Thoracic aorta (tissue), 2 donors: ENCODE results near the gene CAMK1D. TPM values are rescaled to one million over a fixed set of nuclear protein-coding genes. Genes with fewer than 3 reads are reported as not detected.

Experiments used
- ATAC-seq: fragments of 150-250 bp; one replicate; pipeline ENCODE4 v1.8.0; 2017; ENCODE audit warnings: low read depth; ENCODE audit not compliant: insufficient number of reproducible peaks, low FRiP score
- DNase-seq: peaks from one replicate; pipeline ENCODE4 v3.0.0-alpha.2; 2020; ENCODE audit warnings: low spot score
- H3K27ac ChIP-seq, 2 donors: fragments of 200-600 bp; sonication (generic); 1 replicate in 1 of 2; 2 replicates in 1 of 2; pipeline ENCODE4 v1.5.1; 2016; ENCODE audit warnings: mild to moderate bottlenecking in 2 of 2, moderate library complexity in 2 of 2
- H3K27me3 ChIP-seq: fragments of 200-600 bp; sonication (generic); replicated peaks from 2 replicates; pipeline ENCODE4 v1.6.0; 2016; ENCODE audit warnings: mild to moderate bottlenecking; ENCODE audit not compliant: insufficient read depth
- H3K36me3 ChIP-seq: fragments of 200-600 bp; sonication (generic); one replicate; pipeline ENCODE4 v1.5.1; 2016
- H3K4me1 ChIP-seq, 2 donors: fragments of 200-600 bp; sonication (generic); 1 replicate in 1 of 2; 2 replicates in 1 of 2; pipeline versions ENCODE4 v1.5.1 to v1.6.0; 2016; ENCODE audit warnings: low read depth in 2 of 2, mild to moderate bottlenecking in 1 of 2; ENCODE audit not compliant: control insufficient read depth in 1 of 2
- H3K4me3 ChIP-seq: fragments of 200-600 bp; sonication (generic); 2 replicates; pipeline ENCODE4 v1.5.1; 2016; ENCODE audit warnings: mild to moderate bottlenecking
- H3K9me3 ChIP-seq: fragments of 200-600 bp; sonication (generic); 2 replicates; pipeline ENCODE4 v1.5.1; 2016
- total RNA-seq, 2 donors: library from RNA; depleted of rRNA; stranded (reverse); fragments of >200 nt; gene quantifications; one replicate each; pipeline versions ENCODE4 v1.1.0 to v1.2.3, GENCODE V29; 2016
- TF ChIP-seq, protein P1 (sequence below): fragments of 200-600 bp; sonication (generic); IDR thresholded peaks from one replicate; pipeline ENCODE4 v1.5.1; 2019; ENCODE audit warnings: antibody characterized with exemption

The CAMK1D gene
- total RNA-seq, 2 donors from 2014 or later, result 8.7 to 11.2 TPM

DNA sequence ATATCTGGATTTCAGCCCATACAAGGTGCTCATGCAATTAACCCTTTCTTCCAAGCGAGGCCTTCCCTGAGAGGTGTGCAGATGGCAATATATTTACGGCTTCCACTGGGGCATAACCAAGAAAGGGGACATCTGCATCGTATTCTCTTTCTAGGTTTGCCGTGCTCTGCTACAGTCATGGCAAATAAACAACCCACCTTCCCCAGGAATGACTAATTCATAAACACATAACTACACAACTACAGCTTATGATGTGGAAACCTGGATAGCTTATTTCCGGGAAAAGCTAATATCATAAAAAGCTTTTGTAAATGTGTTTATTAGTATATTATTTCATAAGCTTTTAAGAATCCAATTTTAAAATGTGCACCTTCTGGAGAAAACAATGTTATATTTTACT is 120.0 kb downstream of the CAMK1D start:
- H3K9me3 ChIP-seq, result no peaks in the 10 kb centered on the region

DNA sequence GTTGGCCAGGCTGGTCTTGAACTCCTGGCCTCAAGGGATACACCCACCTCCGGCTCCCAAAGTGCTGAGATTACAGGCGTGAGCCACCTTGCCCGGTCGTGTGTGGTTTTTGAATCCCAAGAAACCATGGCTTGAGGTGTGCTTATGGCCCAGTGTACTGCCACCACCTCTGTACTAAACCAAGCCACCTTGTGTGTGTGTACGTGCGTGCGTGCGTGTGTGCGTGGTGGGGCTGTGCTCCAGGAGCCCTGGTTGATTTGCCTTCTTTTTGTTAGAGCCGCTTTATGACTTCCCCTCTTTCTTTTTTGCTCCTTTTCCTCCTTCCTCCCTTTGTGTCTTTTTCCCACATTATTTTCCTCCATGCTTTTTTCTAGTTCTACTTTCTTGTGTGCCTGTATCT is 121.4 kb downstream of the CAMK1D start:
- Histone ChIP-seq H3K4me3 (no peak overlapping the region), H3K4me1 (no peaks in the 10 kb centered on the region), H3K9me3 (no peaks in the 10 kb centered on the region), H3K27me3 (no peaks in the 10 kb centered on the region), H3K36me3 (no peaks in the 10 kb centered on the region), H3K27ac (no peak overlapping the region)
- DNase-seq (no peak), ATAC-seq (no peak)
- TF ChIP-seq, protein P1, sequence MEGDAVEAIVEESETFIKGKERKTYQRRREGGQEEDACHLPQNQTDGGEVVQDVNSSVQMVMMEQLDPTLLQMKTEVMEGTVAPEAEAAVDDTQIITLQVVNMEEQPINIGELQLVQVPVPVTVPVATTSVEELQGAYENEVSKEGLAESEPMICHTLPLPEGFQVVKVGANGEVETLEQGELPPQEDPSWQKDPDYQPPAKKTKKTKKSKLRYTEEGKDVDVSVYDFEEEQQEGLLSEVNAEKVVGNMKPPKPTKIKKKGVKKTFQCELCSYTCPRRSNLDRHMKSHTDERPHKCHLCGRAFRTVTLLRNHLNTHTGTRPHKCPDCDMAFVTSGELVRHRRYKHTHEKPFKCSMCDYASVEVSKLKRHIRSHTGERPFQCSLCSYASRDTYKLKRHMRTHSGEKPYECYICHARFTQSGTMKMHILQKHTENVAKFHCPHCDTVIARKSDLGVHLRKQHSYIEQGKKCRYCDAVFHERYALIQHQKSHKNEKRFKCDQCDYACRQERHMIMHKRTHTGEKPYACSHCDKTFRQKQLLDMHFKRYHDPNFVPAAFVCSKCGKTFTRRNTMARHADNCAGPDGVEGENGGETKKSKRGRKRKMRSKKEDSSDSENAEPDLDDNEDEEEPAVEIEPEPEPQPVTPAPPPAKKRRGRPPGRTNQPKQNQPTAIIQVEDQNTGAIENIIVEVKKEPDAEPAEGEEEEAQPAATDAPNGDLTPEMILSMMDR, result no peak

More for the DNA sequence above, 120.0 kb downstream of the CAMK1D start:
- Histone ChIP-seq H3K27me3 (no peaks in the 10 kb centered on the region), H3K27ac (no peak overlapping the region), H3K4me3 (no peak overlapping the region), H3K4me1 (no peaks in the 10 kb centered on the region), H3K36me3 (no peaks in the 10 kb centered on the region)
- no peak for ATAC-seq
- TF ChIP-seq, protein P1, result no peak
- DNase-seq, result no peak

DNA sequence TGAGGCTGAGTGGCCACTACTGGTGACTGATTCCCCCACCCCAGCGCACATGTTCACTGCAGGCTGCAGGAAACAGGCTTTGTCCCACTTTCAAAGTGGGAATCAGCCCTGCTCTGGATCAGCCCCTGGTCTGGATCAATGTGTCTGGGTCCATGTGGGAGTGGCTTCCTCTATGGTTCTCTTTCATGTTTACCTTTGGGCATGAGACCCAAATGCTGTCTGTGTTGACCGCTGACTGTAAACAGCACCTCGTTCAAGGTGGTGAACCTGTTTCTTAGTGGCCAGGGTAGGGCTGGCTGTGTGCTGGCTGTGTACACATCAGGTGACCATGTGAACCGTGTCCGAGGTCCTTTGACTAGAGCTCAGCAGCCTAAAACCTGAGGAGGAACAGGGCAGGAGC is 121.8 kb downstream of the CAMK1D start:
- Histone ChIP-seq H3K27me3 (no peaks in the 10 kb centered on the region), H3K4me3 (no peak overlapping the region), H3K27ac (no peak overlapping the region), H3K4me1 (no peaks in the 10 kb centered on the region), H3K9me3 (no peaks in the 10 kb centered on the region), H3K36me3 (no peaks in the 10 kb centered on the region)
- ATAC-seq (no peak), DNase-seq (no peak)
- TF ChIP-seq, protein P1, result no peak

DNA sequence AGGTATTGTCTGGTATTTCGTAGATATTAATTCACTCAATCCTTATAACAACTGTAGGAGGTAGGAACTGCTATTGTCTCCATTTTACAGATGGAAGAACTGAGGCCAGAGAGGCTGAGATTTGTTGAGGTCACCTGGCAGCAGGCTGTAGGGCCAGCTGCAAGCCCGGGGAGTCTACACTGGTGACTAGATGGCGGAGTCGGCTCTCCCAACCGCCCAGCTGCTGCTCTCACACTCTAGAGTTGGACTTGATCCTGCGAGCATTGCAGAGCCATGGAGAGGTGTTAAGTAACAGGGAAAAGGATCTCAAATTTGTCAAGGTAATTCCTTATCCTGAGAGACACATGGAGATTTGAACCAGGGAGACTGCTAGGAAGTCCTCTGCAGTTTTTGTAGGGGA is 124.1 kb downstream of the CAMK1D start:
- no peaks in the 10 kb centered on the region for H3K9me3 ChIP-seq
- H3K27ac ChIP-seq, result no peak overlapping the region
- H3K4me1 ChIP-seq, result no peaks in the 10 kb centered on the region
- no peak for ATAC-seq
- H3K36me3 ChIP-seq, result no peaks in the 10 kb centered on the region
- no peak overlapping the region for H3K4me3 ChIP-seq
- TF ChIP-seq, protein P1, result no peak
- H3K27me3 ChIP-seq, result no peaks in the 10 kb centered on the region
- no peak for DNase-seq

DNA sequence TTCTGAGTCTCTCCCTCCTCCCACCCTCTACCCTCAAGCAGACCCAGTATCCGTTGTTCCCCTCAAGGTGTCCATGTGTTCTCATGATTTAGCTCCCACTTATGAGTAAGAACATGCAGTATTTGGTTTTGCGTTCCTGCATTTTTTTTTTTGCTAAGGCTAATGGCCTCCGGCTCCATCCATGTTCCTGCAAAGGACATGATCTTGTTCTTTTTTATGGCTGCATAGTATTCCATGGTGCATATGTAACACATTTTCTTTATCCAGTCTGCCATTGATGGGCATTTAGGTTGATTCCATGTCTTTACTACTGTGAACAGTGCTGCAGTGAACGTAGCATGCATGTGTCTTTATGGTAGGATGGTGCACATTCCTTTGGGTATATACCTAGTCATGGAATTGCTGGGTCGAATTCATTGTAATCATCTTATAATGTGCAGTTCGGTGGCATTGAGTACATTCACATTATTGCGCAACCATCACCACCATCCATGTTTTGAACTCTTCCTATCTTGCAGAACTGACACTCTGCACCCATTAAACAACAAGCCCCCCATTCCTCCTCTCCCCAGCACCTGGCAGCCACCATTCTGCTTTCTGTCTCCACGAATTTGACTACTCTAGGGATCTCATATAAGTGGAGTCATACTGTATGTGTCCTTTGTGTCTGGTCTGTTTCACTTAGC is 125.5 kb downstream of the CAMK1D start:
- no peak overlapping the region for H3K4me3 ChIP-seq
- H3K4me1 ChIP-seq, result no peaks in the 10 kb centered on the region
- ATAC-seq (no peak), DNase-seq (no peak)
- TF ChIP-seq, protein P1, result no peak
- H3K9me3 ChIP-seq, result no peaks in the 10 kb centered on the region
- H3K27me3 ChIP-seq, result no peaks in the 10 kb centered on the region
- no peak overlapping the region for H3K27ac ChIP-seq
- no peaks in the 10 kb centered on the region for H3K36me3 ChIP-seq
